Panc1 (cell line): ENCODE results near the gene CENPT. TPM values are rescaled to one million over a fixed set of nuclear protein-coding genes. Genes with fewer than 3 reads are reported as not detected.

Source experiments
- ATAC-seq: fragments of 200-7000 bp; cut with Tn5 transposase; 2 replicates; pipeline ENCODE4 v1.9.1; 2020; ENCODE audit warnings: mild to moderate bottlenecking, moderate library complexity
- BruUV-seq: library from RNA; stranded (reverse); fragments of 400-500 nt; replicated peaks from 2 replicates; lab custom pipeline; 2021; lab: Mats Ljungman, UMichigan
- CTCF ChIA-PET: fragments of 300-600 bp; sonication (Branson Sonifier 250); formaldehyde crosslinking; loops from one replicate; lab custom pipeline; 2022; ENCODE audit warnings: antibody characterized with exemption; lab: Charles Lee
- POLR2A ChIA-PET: fragments of 300-600 bp; sonication (Branson Sonifier 250); formaldehyde crosslinking; loops from one replicate; lab custom pipeline; 2022; ENCODE audit warnings: antibody characterized with exemption; lab: Charles Lee
- DNase-seq: peaks from one replicate; pipeline ENCODE4 v3.0.0-alpha.2; 2010; ENCODE audit warnings: low read depth, low spot score
- H3K27ac ChIP-seq: 2 replicates; pipeline ENCODE4 v1.5.1; 2011; ENCODE audit warnings: mild to moderate bottlenecking, low read length, inconsistent platforms
- H3K27me3 ChIP-seq: fragments of 200-500 bp; sonication (Bioruptor generic); 2 replicates; pipeline ENCODE4 v1.6.0; 2014; ENCODE audit warnings: low read length, inconsistent platforms; ENCODE audit not compliant: control insufficient read depth, insufficient read depth
- H3K36me3 ChIP-seq: fragments of 200-500 bp; sonication (Bioruptor generic); 2 replicates; pipeline ENCODE4 v1.5.1; 2014; ENCODE audit warnings: inconsistent platforms, mild to moderate bottlenecking, low read length, moderate library complexity; ENCODE audit not compliant: control insufficient read depth, insufficient read depth
- H3K4me1 ChIP-seq: 2 replicates; pipeline ENCODE4 v1.5.1; 2011; ENCODE audit warnings: inconsistent platforms, mild to moderate bottlenecking, low read length, moderate library complexity; ENCODE audit not compliant: control insufficient read depth, insufficient read depth
- H3K4me3 ChIP-seq, 2 experiments: 2 replicates each; pipeline ENCODE4 v1.5.1; 2011 to 2012; ENCODE audit warnings: low read depth in 2 of 2, low read length in 2 of 2, mild to moderate bottlenecking in 2 of 2, inconsistent platforms in 1 of 2, moderate library complexity in 1 of 2
- H3K9me3 ChIP-seq: fragments of 200-500 bp; sonication (Bioruptor generic); 2 replicates; pipeline ENCODE4 v1.5.1; 2014; ENCODE audit warnings: low read depth, mild to moderate bottlenecking, inconsistent platforms, low read length, moderate library complexity; ENCODE audit not compliant: control insufficient read depth, insufficient read depth
- POLR2AphosphoS5 ChIP-seq: IDR thresholded peaks from 2 replicates; pipeline ENCODE4 v1.6.1; 2012; ENCODE audit warnings: mild to moderate bottlenecking, low read depth, low read length, moderate library complexity
- REST ChIP-seq, 2 experiments: IDR thresholded peaks; 2 replicates each; pipeline ENCODE4 v1.6.1; 2011 to 2012; ENCODE audit warnings: low read depth in 2 of 2, control low read depth in 1 of 2, low read length in 1 of 2, mild to moderate bottlenecking in 1 of 2, moderate library complexity in 1 of 2; ENCODE audit not compliant: insufficient read depth in 1 of 2
- SIN3A ChIP-seq: IDR thresholded peaks from 2 replicates; pipeline ENCODE4 v1.6.1; 2012; ENCODE audit warnings: low read depth, mild to moderate bottlenecking, low read length, moderate library complexity, borderline replicate concordance; ENCODE audit not compliant: insufficient read depth
- TCF7L2 ChIP-seq: IDR thresholded peaks from 2 replicates; pipeline ENCODE4 v1.6.1; 2011; ENCODE audit warnings: mild to moderate bottlenecking, low read depth, low read length, inconsistent platforms
- in situ Hi-C: cut with HindIII; loops from 2 replicates; pipeline ENCODE4 v1.10.0; 2016; ENCODE audit warnings: low sequenced_read_pairs, low pct_unique_long_range_greater_than_20kb
- intact Hi-C: fragments of 100-400 bp; cut with micrococcal nuclease; formaldehyde crosslinking; loops from one replicate; pipeline ENCODE4 v1.10.0; 2022; ENCODE audit not compliant: unreplicated experiment
- total RNA-seq: library from RNA; stranded (reverse); gene quantifications from one replicate; pipeline ENCODE4 v1.2.1, GENCODE V29; 2021; ENCODE audit not compliant: unreplicated experiment
- TF ChIP-seq, protein P1 (sequence below): fragments of 450-650 bp; IDR thresholded peaks from 2 replicates; pipeline ENCODE4 v1.5.1; 2017; ENCODE audit warnings: mild to moderate bottlenecking

Gene CENPT
- total RNA-seq, 1 experiment from 2014 or later, result 43.4 TPM

GRCh38 chr16:67800338-67800926 is 47.1 kb downstream of the CENPT start:
- Histone ChIP-seq H3K36me3 (no peaks in the 10 kb centered on the region), H3K27me3 (no peaks in the 10 kb centered on the region), H3K9me3 (no peaks in the 10 kb centered on the region), H3K4me3 (no peak overlapping the region), H3K27ac (no peak overlapping the region), H3K4me1 (peaks cover 6% of the 10 kb centered on the region)
- DNase-seq (no peak), ATAC-seq (no peak)
- POLR2A ChIA-PET, result no interaction called here
- intact Hi-C loops (loop anchor here (10.0 kb wide), 1 partner anchor 126 kb away; no protein-coding TSS in a partner anchor), in situ Hi-C loops (no loop called here)
- CTCF ChIA-PET, result no interaction called here
- TF ChIP-seq, protein P1, sequence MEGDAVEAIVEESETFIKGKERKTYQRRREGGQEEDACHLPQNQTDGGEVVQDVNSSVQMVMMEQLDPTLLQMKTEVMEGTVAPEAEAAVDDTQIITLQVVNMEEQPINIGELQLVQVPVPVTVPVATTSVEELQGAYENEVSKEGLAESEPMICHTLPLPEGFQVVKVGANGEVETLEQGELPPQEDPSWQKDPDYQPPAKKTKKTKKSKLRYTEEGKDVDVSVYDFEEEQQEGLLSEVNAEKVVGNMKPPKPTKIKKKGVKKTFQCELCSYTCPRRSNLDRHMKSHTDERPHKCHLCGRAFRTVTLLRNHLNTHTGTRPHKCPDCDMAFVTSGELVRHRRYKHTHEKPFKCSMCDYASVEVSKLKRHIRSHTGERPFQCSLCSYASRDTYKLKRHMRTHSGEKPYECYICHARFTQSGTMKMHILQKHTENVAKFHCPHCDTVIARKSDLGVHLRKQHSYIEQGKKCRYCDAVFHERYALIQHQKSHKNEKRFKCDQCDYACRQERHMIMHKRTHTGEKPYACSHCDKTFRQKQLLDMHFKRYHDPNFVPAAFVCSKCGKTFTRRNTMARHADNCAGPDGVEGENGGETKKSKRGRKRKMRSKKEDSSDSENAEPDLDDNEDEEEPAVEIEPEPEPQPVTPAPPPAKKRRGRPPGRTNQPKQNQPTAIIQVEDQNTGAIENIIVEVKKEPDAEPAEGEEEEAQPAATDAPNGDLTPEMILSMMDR, result no peak
- TF ChIP-seq REST (IDR thresholded peaks at IDR 0.05; ENCODE audit: insufficient read depth in 1 of 2, low read depth in 2 of 2, low read length in 1 of 2), result no peak
- no peak for TF ChIP-seq SIN3A
- no peak for TF ChIP-seq POLR2AphosphoS5
- TF ChIP-seq TCF7L2, result no peak
- no TSS peak for BruUV-seq

- H3K36me3 ChIP-seq, result no peaks in the 10 kb centered on the region
- ChIA-PET POLR2A (interaction anchor here (0.6 kb wide), 1 partner anchor 304 kb away, joined by 3 read pairs; no protein-coding TSS in a partner anchor), CTCF (no interaction called here)
- no peaks in the 10 kb centered on the region for H3K9me3 ChIP-seq
- H3K27me3 ChIP-seq, result no peaks in the 10 kb centered on the region
- DNase-seq (no peak), ATAC-seq (no peak)
- TSS peak; percentile 48 for BruUV-seq
- TF ChIP-seq POLR2AphosphoS5 (no peak), TCF7L2 (no peak), REST (IDR thresholded peaks at IDR 0.05; ENCODE audit: insufficient read depth in 1 of 2, low read depth in 2 of 2, low read length in 1 of 2) (no peak), SIN3A (no peak)
- TF ChIP-seq, protein P1, result no peak
- in situ Hi-C loops (no loop called here), intact Hi-C loops (no loop called here)
- no peak overlapping the region for H3K27ac ChIP-seq
- no peak overlapping the region for H3K4me3 ChIP-seq
- no peaks in the 10 kb centered on the region for H3K4me1 ChIP-seq
Observed at GRCh38 chr16:67796099-67796718, 51.3 kb downstream of the CENPT start.
